Mesothelial cell of epicardium (in vitro differentiated cells): ENCODE results near the gene HSD17B14. TPM values are rescaled to one million over a fixed set of nuclear protein-coding genes. Genes with fewer than 3 reads are reported as not detected.

ENCODE experiments used
- total RNA-seq: library from RNA; stranded (reverse); gene quantifications from 3 replicates; pipeline ENCODE4 v1.2.1, GENCODE V29; 2021

HSD17B14 gene
- total RNA-seq, 1 donor from 2014 or later: 27.1 TPM

Other genes starting within 250 kb of the HSD17B14 start
- not detected in 3 replicates for gene SPACA4, start 229.7 kb downstream of the HSD17B14 start, total RNA-seq
- gene FAM83E, start 221.4 kb downstream of the HSD17B14 start, total RNA-seq: 2.5 to 3.9 TPM (median 3.7 TPM) in 3 replicates
- gene RPL18, start 217.3 kb downstream of the HSD17B14 start, total RNA-seq: 1,586 to 1,657 TPM (median 1,644 TPM) in 3 replicates
- 25.3 to 28.6 TPM (median 27.7 TPM) in 3 replicates for gene SPHK2, start 217.0 kb downstream of the HSD17B14 start, total RNA-seq
- 11.5 to 13.2 TPM (median 13.1 TPM) in 3 replicates for gene DBP, start 199.1 kb downstream of the HSD17B14 start, total RNA-seq
- gene CA11, start 190.3 kb downstream of the HSD17B14 start, total RNA-seq: 48.2 to 55.0 TPM (median 53.1 TPM) in 3 replicates
- gene NTN5, start 163.5 kb downstream of the HSD17B14 start, total RNA-seq: 6.8 to 7.3 TPM (median 7.1 TPM) in 3 replicates
- 0.20 TPM in 1 of 3 replicates, not detected in the others for gene FUT2, start 140.5 kb downstream of the HSD17B14 start, total RNA-seq
- 5.8 to 6.5 TPM (median 6.0 TPM) in 3 replicates for gene MAMSTR, start 116.8 kb downstream of the HSD17B14 start, total RNA-seq
- 1.4 to 2.1 TPM (median 1.5 TPM) in 3 replicates for gene RASIP1, start 95.9 kb downstream of the HSD17B14 start, total RNA-seq
- 0.45 to 0.80 TPM (median 0.49 TPM) in 3 replicates for gene IZUMO1, start 89.6 kb downstream of the HSD17B14 start, total RNA-seq
- 3.5 to 4.4 TPM (median 4.3 TPM) in 3 replicates for gene FUT1, start 83.8 kb downstream of the HSD17B14 start, total RNA-seq
- gene FGF21, start 81.0 kb downstream of the HSD17B14 start, total RNA-seq: not detected in 3 replicates
- 45.3 to 47.3 TPM (median 45.7 TPM) in 3 replicates for gene BCAT2, start 25.5 kb downstream of the HSD17B14 start, total RNA-seq
- gene PLEKHA4, start 32.1 kb upstream of the HSD17B14 start, total RNA-seq: 25.7 to 28.6 TPM (median 26.9 TPM) in 3 replicates
- gene PPP1R15A, start 35.9 kb upstream of the HSD17B14 start, total RNA-seq: 158 to 170 TPM (median 158 TPM) in 3 replicates
- gene TULP2, start 62.3 kb upstream of the HSD17B14 start, total RNA-seq: 0.38 to 1.4 TPM (median 0.84 TPM) in 3 replicates
- gene NUCB1, start 63.8 kb upstream of the HSD17B14 start, total RNA-seq: 152 to 159 TPM (median 159 TPM) in 3 replicates
- 2.3 to 3.5 TPM (median 3.2 TPM) in 3 replicates for gene DHDH, start 97.2 kb upstream of the HSD17B14 start, total RNA-seq
- 119 to 129 TPM (median 119 TPM) in 3 replicates for gene BAX, start 118.4 kb upstream of the HSD17B14 start, total RNA-seq
- 1,022 to 1,078 TPM (median 1,064 TPM) in 3 replicates for gene FTL, start 128.8 kb upstream of the HSD17B14 start, total RNA-seq
- 53.6 to 60.5 TPM (median 58.8 TPM) in 3 replicates for gene GYS1, start 156.8 kb upstream of the HSD17B14 start, total RNA-seq
- 62.2 to 67.5 TPM (median 64.2 TPM) in 3 replicates for gene RUVBL2, start 157.4 kb upstream of the HSD17B14 start, total RNA-seq
- gene LHB, start 180.6 kb upstream of the HSD17B14 start, total RNA-seq: not detected in 3 replicates
- gene CGB3, start 187.8 kb upstream of the HSD17B14 start, total RNA-seq: not detected in 3 replicates
- gene CGB2, start 195.4 kb upstream of the HSD17B14 start, total RNA-seq: 0.71 to 4.7 TPM (median 1.2 TPM) in 3 replicates
- 2.2 TPM in 1 of 3 replicates, not detected in the others for gene CGB1, start 200.4 kb upstream of the HSD17B14 start, total RNA-seq
- 3.7 to 5.7 TPM (median 5.7 TPM) in 3 replicates for gene CGB5, start 207.4 kb upstream of the HSD17B14 start, total RNA-seq
- gene CGB8, start 212.6 kb upstream of the HSD17B14 start, total RNA-seq: 0.29 to 0.31 TPM in 2 of 3 replicates, not detected in the other
- 23.1 to 26.5 TPM (median 25.5 TPM) in 3 replicates for gene CGB7, start 221.3 kb upstream of the HSD17B14 start, total RNA-seq
- gene NTF4, start 228.3 kb upstream of the HSD17B14 start, total RNA-seq: 48.5 to 50.8 TPM (median 49.6 TPM) in 3 replicates
- 0.07 TPM in 1 of 3 replicates, not detected in the others for gene KCNA7, start 236.2 kb upstream of the HSD17B14 start, total RNA-seq
- gene SNRNP70, start 249.0 kb upstream of the HSD17B14 start, total RNA-seq: 393 to 413 TPM (median 403 TPM) in 3 replicates